K562 (cell line): ENCODE results near the gene SMIM29. TPM values are rescaled to one million over a fixed set of nuclear protein-coding genes. Genes with fewer than 3 reads are reported as not detected.

Source experiments
- ATAC-seq: fragments of 200-7000 bp; cut with Tn5 transposase; 3 replicates; pipeline ENCODE4 v1.9.1; 2020; ENCODE audit warnings: moderate library complexity
- BruUV-seq: library from RNA; stranded (reverse); fragments of 400-500 nt; replicated peaks from 2 replicates; lab custom pipeline; 2021; lab: Mats Ljungman, UMichigan
- CTCF ChIA-PET: fragments of 300-600 bp; formaldehyde crosslinking; extraction: SDS; loops from one replicate; lab custom pipeline; 2021; ENCODE audit warnings: low intra/inter-chr PET ratio; lab: Yijun Ruan, JAX
- POLR2A ChIA-PET: fragments of 300-600, 350-650 bp; sonication (Branson Sonifier 250); formaldehyde crosslinking; extraction: SDS; loops from one replicate; lab custom pipeline; 2021; ENCODE audit warnings: antibody characterized with exemption, inconsistent platforms; lab: Yijun Ruan, JAX
- DNase-seq, 4 experiments: peaks; one replicate each; pipeline versions ENCODE4 v3.0.0 to v3.0.0-alpha.2; 2011 to 2018; ENCODE audit warnings: low spot score in 3 of 4, mixed read lengths in 3 of 4; ENCODE audit errors: extremely low read depth in 1 of 4
- FAIRE-seq: peaks from 2 replicates; lab custom pipeline; 2011; peaks lifted over from hg19 to GRCh38; lab: Jason Lieb, UNC
- H2AFZ ChIP-seq: 2 replicates; pipeline ENCODE4 v1.6.0; 2011; ENCODE audit warnings: low read depth, low read length, control low read depth, inconsistent platforms
- H3K27ac ChIP-seq: fragments of 200-600 bp; 3 replicates; pipeline ENCODE4 v1.8.0; 2011; ENCODE audit warnings: low read depth, mild to moderate bottlenecking, control low read depth, inconsistent platforms, low read length, moderate library complexity, mixed read lengths; ENCODE audit errors: extremely low read depth
- H3K27me3 ChIP-seq, 2 experiments: fragments of 300-600 bp in 1 of 2; 2 replicates in 1 of 2; 3 replicates in 1 of 2; pipeline versions ENCODE4 v1.6.0 to v1.8.0; 2011; ENCODE audit warnings: inconsistent platforms in 2 of 2, low read length in 2 of 2, mild to moderate bottlenecking in 1 of 2, mixed read lengths in 1 of 2, moderate library complexity in 1 of 2; ENCODE audit not compliant: control insufficient read depth in 2 of 2, insufficient read depth in 2 of 2
- H3K36me3 ChIP-seq: fragments of 300-600 bp; 3 replicates; pipeline ENCODE4 v1.8.0; 2011; ENCODE audit warnings: mild to moderate bottlenecking, low read length, inconsistent platforms; ENCODE audit not compliant: control insufficient read depth, insufficient read depth
- H3K4me1 ChIP-seq, 2 experiments: fragments of 200-600 bp in 1 of 2; replicated peaks in 1 of 2; 2 replicates in 1 of 2; 3 replicates in 1 of 2; pipeline versions ENCODE4 v1.5.1 to v1.8.0; 2011; ENCODE audit warnings: inconsistent platforms in 2 of 2, low read length in 2 of 2, mild to moderate bottlenecking in 1 of 2, mixed read lengths in 1 of 2, moderate library complexity in 1 of 2; ENCODE audit not compliant: control insufficient read depth in 2 of 2, insufficient read depth in 2 of 2
- H3K4me2 ChIP-seq: 2 replicates; pipeline ENCODE4 v1.6.1; 2011; ENCODE audit warnings: low read length, control low read depth, inconsistent platforms, mixed read lengths; ENCODE audit not compliant: insufficient read depth
- H3K4me3 ChIP-seq: fragments of 200-600 bp; sonication (generic), shearing (Covaris generic); 2 replicates; pipeline ENCODE4 v1.5.1; 2016; ENCODE audit warnings: control low read depth, inconsistent platforms
- H3K79me2 ChIP-seq: fragments of 200-600 bp; 3 replicates; pipeline ENCODE4 v1.8.0; 2011; ENCODE audit warnings: low read length, inconsistent platforms; ENCODE audit not compliant: control insufficient read depth, insufficient read depth
- H3K9ac ChIP-seq, 2 experiments: 2 replicates each; pipeline versions ENCODE4 v1.6.0 to v1.6.1; 2011; ENCODE audit warnings: low read depth in 2 of 2, low read length in 2 of 2, control low read depth in 1 of 2, inconsistent platforms in 1 of 2, mild to moderate bottlenecking in 1 of 2, mixed read lengths in 1 of 2; ENCODE audit not compliant: insufficient read depth in 1 of 2
- H3K9me1 ChIP-seq: one replicate; pipeline ENCODE4 v1.6.0; 2011; ENCODE audit warnings: inconsistent platforms, mild to moderate bottlenecking, low read length, moderate library complexity; ENCODE audit not compliant: control insufficient read depth, insufficient read depth
- H3K9me3 ChIP-seq: replicated peaks from 2 replicates; pipeline ENCODE4 v1.5.1; 2011; ENCODE audit warnings: low read depth, low read length, inconsistent platforms; ENCODE audit not compliant: control insufficient read depth, insufficient read depth
- H4K20me1 ChIP-seq: replicated peaks from 2 replicates; pipeline ENCODE4 v1.6.1; 2011; ENCODE audit warnings: low read length, inconsistent platforms, mixed read lengths; ENCODE audit not compliant: control insufficient read depth, insufficient read depth
- ADNP ChIP-seq: fragments of 200-800 bp; sonication (Bioruptor generic); IDR thresholded peaks from 2 replicates; pipeline ENCODE4 v1.6.1; 2016; ENCODE audit warnings: missing genetic modification characterization, missing compliant biosample characterization
- CHD4 ChIP-seq: fragments of 200-600 bp; sonication (generic); IDR thresholded peaks from 3 replicates; pipeline ENCODE4 v1.6.1; 2012; ENCODE audit warnings: low read depth, mild to moderate bottlenecking, mixed read lengths, low read length, inconsistent platforms; ENCODE audit not compliant: insufficient read depth, insufficient replicate concordance, poor library complexity, severe bottlenecking
- NCOA2 ChIP-seq, 2 experiments: fragments of 450-650 bp; IDR thresholded peaks; 2 replicates each; pipeline ENCODE4 v1.6.1; 2018; ENCODE audit warnings: mild to moderate bottlenecking in 2 of 2, moderate library complexity in 1 of 2; ENCODE audit not compliant: partially characterized antibody in 2 of 2
- NFIX ChIP-seq: fragments of 250-450 bp; sonication (Bioruptor Pico); IDR thresholded peaks from 2 replicates; pipeline ENCODE4 v1.4.0; 2020; ENCODE audit warnings: low read depth, mild to moderate bottlenecking, moderate library complexity
- POLR2G ChIP-seq: fragments of 200-400 bp; formaldehyde crosslinking; IDR thresholded peaks from 2 replicates; pipeline ENCODE4 v1.6.1; 2017; ENCODE audit warnings: low read depth, mild to moderate bottlenecking, antibody characterized with exemption, low read length, moderate library complexity
- PRMT5 ChIP-seq: sonication (generic); formaldehyde crosslinking; IDR thresholded peaks from 2 replicates; pipeline ENCODE4 v1.5.0; 2020; ENCODE audit warnings: missing genetic modification reagents
- RB1 ChIP-seq: fragments of 450-650 bp; IDR thresholded peaks from 2 replicates; pipeline ENCODE4 v1.6.1; 2017; ENCODE audit warnings: low read depth, mild to moderate bottlenecking
- TOE1 ChIP-seq, 2 experiments: fragments of 450-650 bp in 1 of 2; sonication (generic) in 1 of 2; formaldehyde crosslinking in 1 of 2; IDR thresholded peaks; 2 replicates each; pipeline versions ENCODE4 v1.7.1 to v1.8.0; 2016 to 2022; ENCODE audit warnings: borderline replicate concordance in 2 of 2, mild to moderate bottlenecking in 2 of 2, antibody characterized with exemption in 1 of 2, inconsistent platforms in 1 of 2, low read depth in 1 of 2, missing genetic modification reagents in 1 of 2, moderate library complexity in 1 of 2
- ZBTB7A ChIP-seq: IDR thresholded peaks from 2 replicates; pipeline ENCODE4 v1.6.1; 2011; ENCODE audit warnings: low read depth, mild to moderate bottlenecking, low read length, moderate library complexity, borderline replicate concordance; ENCODE audit not compliant: control insufficient read depth
- ZC3H4 ChIP-seq: sonication (generic); formaldehyde crosslinking; IDR thresholded peaks from 2 replicates; pipeline ENCODE4 v1.9.0; 2021; ENCODE audit warnings: missing genetic modification reagents, borderline replicate concordance
- ZC3H8 ChIP-seq: fragments of 450-650 bp; IDR thresholded peaks from 2 replicates; pipeline ENCODE4 v1.6.1; 2017
- ZNF431 ChIP-seq: sonication (generic); formaldehyde crosslinking; IDR thresholded peaks from 2 replicates; pipeline ENCODE4 v1.8.0; 2022; ENCODE audit warnings: mild to moderate bottlenecking, missing genetic modification reagents
- WGBS: fragments of 100-300 bp; shearing (Covaris generic); methylation state at CpG from one replicate; pipeline ENCODE4 v1.1.6; 2016; ENCODE audit warnings: low coverage, mixed read lengths; ENCODE audit not compliant: insufficient coverage; ENCODE audit errors: missing lambda C conversion rate; 5-methylcytosine and 5-hydroxymethylcytosine counted together
- in situ Hi-C: fragments of 300-500 bp; cut with MboI; formaldehyde crosslinking; loops from 4 replicates; pipeline ENCODE4 v1.15.0; 2018; ENCODE audit warnings: inconsistent platforms, mixed read lengths
- intact Hi-C: fragments of 100-400 bp; cut with micrococcal nuclease; formaldehyde crosslinking; loops from 2 replicates; pipeline ENCODE4 v1.14.2; 2022
- polyA plus RNA-seq, 8 experiments: library from polyadenylated mRNA; depleted of rRNA in 4 of 8; stranded (reverse) in 5 of 8; unstranded in 3 of 8; fragments of >200 nt; fragmentation: Nextera tagmentation in 2 of 8; fragmentation: Illumina TruSeq in 1 of 8; extraction: Ambion mirVana in 2 of 8; extraction: Trizol in 1 of 8; gene quantifications; 2 replicates each; pipeline versions ENCODE4 v1.2.1 to v1.2.3, GENCODE V29; 2011 to 2014; ENCODE audit warnings: inconsistent platforms in 1 of 8, missing spikeins in 1 of 8
- total RNA-seq, 7 experiments: library from RNA; depleted of rRNA in 6 of 7; stranded (reverse); fragments of >200 nt in 6 of 7; fragmentation: Illumina TruSeq in 2 of 7; extraction: Trizol in 2 of 7; gene quantifications; 2 replicates each; pipeline versions ENCODE4 v1.2.1 to v1.2.3, GENCODE V29; 2011 to 2021; ENCODE audit warnings: low replicate concordance in 1 of 7
- TF ChIP-seq, protein P1 (sequence below), 2 experiments: fragments of 450-650 bp in 1 of 2; sonication (generic) in 1 of 2; formaldehyde crosslinking in 1 of 2; IDR thresholded peaks in 1 of 2; conservative IDR thresholded peaks in 1 of 2; 2 replicates each; pipeline versions ENCODE4 v1.6.1 to v1.8.1; 2016 to 2023; ENCODE audit warnings: mild to moderate bottlenecking in 2 of 2, moderate library complexity in 2 of 2, inconsistent platforms in 1 of 2, missing genetic modification reagents in 1 of 2
- TF ChIP-seq, protein P2 (sequence below), 2 experiments: IDR thresholded peaks; 2 replicates each; pipeline ENCODE4 v1.6.1; 2011; ENCODE audit warnings: borderline replicate concordance in 1 of 2, control low read depth in 1 of 2, low read depth in 1 of 2, low read length in 1 of 2, mild to moderate bottlenecking in 1 of 2, mixed read lengths in 1 of 2, moderate library complexity in 1 of 2; ENCODE audit not compliant: insufficient read depth in 1 of 2, insufficient read length in 1 of 2, poor library complexity in 1 of 2, severe bottlenecking in 1 of 2; ENCODE audit errors: extremely low read depth in 1 of 2
- TF ChIP-seq, protein P3 (sequence below): fragments of 250-450 bp; sonication (Bioruptor Pico); IDR thresholded peaks from 2 replicates; pipeline ENCODE4 v1.5.0; 2021
- TF ChIP-seq, protein P4 (sequence below): sonication (generic); formaldehyde crosslinking; IDR thresholded peaks from 2 replicates; pipeline ENCODE4 v1.8.1; 2023; ENCODE audit warnings: mild to moderate bottlenecking, missing genetic modification reagents

The SMIM29 gene
- total and polyA plus RNA-seq, 9 of the 15 experiments (the other 6 are each of a cell fraction or from before 2014, with no cell fraction given) = 6.5 to 36.7 (median 20.9) TPM

DNA sequence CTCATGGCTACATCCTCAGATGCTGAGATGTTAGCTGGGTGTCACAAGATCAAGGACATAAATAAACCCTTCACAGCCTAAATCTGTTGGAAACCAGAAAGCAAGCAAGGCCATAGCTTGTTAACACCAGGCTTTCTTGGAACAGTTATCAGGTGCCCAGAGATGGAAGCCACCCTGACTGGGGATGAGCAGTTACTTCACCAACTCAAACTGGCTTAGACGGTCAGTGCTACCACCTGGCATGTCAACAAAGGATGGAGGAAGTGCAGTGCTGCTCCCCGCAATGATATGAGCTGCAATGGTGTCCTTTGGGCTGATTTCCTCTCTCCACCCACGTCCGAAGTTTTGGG lies 28.9 kb upstream of the SMIM29 start:
- Histone ChIP-seq H3K4me1 (peaks cover 34 to 78% of the 10 kb centered on the region in 2 experiments), H3K9me3 (no peaks in the 10 kb centered on the region), H4K20me1 (no peaks in the 10 kb centered on the region), H3K27me3 (no peaks in the 10 kb centered on the region), H3K36me3 (peaks cover 54% of the 10 kb centered on the region), H3K4me3 (no peak overlapping the region), H3K9me1 (no peaks in the 10 kb centered on the region), H2AFZ (no peak overlapping the region), H3K9ac (no peak overlapping the region), H3K4me2 (peak overlapping the region; percentile 63), H3K79me2 (peaks cover 5% of the 10 kb centered on the region; the same call in 1 of the 3 replicates), H3K27ac (peak overlapping the region; percentile 70; the same call in 2 of the 3 replicates)
- POLR2A ChIA-PET = interaction anchor here (1.6 to 2.0 kb wide), 2 partner anchors 23 to 137 kb away, joined by 4 to 5 read pairs; no protein-coding TSS in a partner anchor
- ATAC-seq (no peak), FAIRE-seq (no peak), DNase-seq (peak in 1 of 4 experiments; percentile 5)
- WGBS = 50% methylated on average over 4 of the region's 4 CpGs
- BruUV-seq = no TSS peak
- intact Hi-C loops (loop anchor here (10.0 kb wide), 1 partner anchor 117 kb away; the partner anchor contains the start of gene NUDT3), in situ Hi-C loops (no loop called here)
- CTCF ChIA-PET = no interaction called here
- TF ChIP-seq ZBTB7A (no peak), NFIX (CRISPR knock-in tag) (no peak), POLR2G (no peak), TOE1 (IDR thresholded peaks at IDR 0.05; ENCODE audit: borderline replicate concordance) (0 out of 2 replicates have a peak, but pooled peaks have one; percentile 5), TOE1 (CRISPR knock-in tag; IDR thresholded peaks at IDR 0.05; ENCODE audit: borderline replicate concordance, low read depth) (no peak), ZNF431 (CRISPR knock-in tag) (no peak), ZC3H8 (no peak), PRMT5 (CRISPR knock-in tag) (no peak), ADNP (tag) (no peak), CHD4 (no peak), NCOA2 (IDR thresholded peaks at IDR 0.05; ENCODE audit: partially characterized antibody in 2 of 2) (no peak), RB1 (no peak), ZC3H4 (no peak)
- TF ChIP-seq, protein P1, sequence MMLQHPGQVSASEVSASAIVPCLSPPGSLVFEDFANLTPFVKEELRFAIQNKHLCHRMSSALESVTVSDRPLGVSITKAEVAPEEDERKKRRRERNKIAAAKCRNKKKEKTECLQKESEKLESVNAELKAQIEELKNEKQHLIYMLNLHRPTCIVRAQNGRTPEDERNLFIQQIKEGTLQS (IDR thresholded peaks at IDR 0.05) = no peak
- TF ChIP-seq, protein P1 (CRISPR knock-in tag; conservative IDR thresholded peaks at IDR 0.05) = no peak
- TF ChIP-seq, protein P2, sequence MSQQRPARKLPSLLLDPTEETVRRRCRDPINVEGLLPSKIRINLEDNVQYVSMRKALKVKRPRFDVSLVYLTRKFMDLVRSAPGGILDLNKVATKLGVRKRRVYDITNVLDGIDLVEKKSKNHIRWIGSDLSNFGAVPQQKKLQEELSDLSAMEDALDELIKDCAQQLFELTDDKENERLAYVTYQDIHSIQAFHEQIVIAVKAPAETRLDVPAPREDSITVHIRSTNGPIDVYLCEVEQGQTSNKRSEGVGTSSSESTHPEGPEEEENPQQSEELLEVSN (IDR thresholded peaks at IDR 0.05; ENCODE audit: borderline replicate concordance in 1 of 2, extremely low read depth in 1 of 2, insufficient read depth in 1 of 2, insufficient read length in 1 of 2, low read depth in 1 of 2, low read length in 1 of 2, poor library complexity in 1 of 2, severe bottlenecking in 1 of 2) = no peak
- TF ChIP-seq, protein P3, sequence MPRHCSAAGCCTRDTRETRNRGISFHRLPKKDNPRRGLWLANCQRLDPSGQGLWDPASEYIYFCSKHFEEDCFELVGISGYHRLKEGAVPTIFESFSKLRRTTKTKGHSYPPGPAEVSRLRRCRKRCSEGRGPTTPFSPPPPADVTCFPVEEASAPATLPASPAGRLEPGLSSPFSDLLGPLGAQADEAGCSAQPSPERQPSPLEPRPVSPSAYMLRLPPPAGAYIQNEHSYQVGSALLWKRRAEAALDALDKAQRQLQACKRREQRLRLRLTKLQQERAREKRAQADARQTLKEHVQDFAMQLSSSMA = no peak
- TF ChIP-seq, protein P4, sequence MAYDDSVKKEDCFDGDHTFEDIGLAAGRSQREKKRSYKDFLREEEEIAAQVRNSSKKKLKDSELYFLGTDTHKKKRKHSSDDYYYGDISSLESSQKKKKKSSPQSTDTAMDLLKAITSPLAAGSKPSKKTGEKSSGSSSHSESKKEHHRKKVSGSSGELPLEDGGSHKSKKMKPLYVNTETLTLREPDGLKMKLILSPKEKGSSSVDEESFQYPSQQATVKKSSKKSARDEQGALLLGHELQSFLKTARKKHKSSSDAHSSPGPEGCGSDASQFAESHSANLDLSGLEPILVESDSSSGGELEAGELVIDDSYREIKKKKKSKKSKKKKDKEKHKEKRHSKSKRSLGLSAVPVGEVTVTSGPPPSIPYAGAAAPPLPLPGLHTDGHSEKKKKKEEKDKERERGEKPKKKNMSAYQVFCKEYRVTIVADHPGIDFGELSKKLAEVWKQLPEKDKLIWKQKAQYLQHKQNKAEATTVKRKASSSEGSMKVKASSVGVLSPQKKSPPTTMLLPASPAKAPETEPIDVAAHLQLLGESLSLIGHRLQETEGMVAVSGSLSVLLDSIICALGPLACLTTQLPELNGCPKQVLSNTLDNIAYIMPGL (CRISPR knock-in tag) = no peak
